ENCODE data around the gene FOXL1. TPM values are rescaled to one million over a fixed set of nuclear protein-coding genes. Genes with fewer than 3 reads are reported as not detected.

Gene FOXL1
- total RNA-seq, 2 donors from 2014 or later, result 2.0 to 4.2 TPM

DNA sequence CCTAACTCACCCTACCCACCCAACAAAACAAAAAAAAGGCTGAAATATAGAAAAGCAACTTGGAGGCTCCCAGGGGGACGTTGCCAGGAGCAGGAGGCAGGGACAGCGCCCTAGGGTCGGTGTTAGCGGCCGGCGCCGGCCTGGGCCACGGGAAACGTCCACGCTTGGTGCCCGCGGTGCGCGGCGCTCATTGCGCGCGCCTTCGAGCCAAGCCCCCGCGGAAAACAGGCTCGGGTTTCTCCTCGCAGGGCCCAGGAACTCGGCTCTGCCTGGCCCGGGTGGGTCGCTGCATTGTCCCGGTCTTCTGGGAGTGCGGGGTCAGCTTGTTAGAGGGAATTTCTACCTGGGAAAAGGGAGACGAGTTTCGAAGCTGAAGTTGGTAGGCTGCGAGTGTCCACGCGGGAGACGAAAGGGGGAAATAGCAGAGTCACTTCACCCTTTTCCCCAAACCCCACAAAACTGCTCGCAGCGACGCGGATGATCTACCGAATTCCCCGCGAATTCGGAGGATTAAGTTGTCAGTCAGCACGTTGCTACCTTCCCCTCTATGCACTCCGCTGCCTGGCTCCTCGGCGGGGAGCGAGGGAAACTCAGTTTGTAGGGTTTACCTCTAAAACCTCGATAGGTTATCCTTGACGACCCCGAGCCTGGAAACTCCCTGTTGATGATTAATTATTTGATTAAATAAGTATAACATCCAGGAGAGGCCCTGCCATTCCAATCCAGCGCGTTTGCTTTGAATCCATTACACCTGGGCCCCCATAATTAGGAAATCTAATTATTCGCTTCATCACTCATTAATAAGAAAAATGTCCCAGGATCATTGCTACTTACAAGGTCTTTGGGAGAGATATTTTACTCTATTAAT lies 12.5 kb upstream of the FOXL1 start:
- ATAC-seq, result no peak
- no peak for DNase-seq
- intact Hi-C loops (cut with DNase I, micrococcal nuclease), result no loop called here

DNA sequence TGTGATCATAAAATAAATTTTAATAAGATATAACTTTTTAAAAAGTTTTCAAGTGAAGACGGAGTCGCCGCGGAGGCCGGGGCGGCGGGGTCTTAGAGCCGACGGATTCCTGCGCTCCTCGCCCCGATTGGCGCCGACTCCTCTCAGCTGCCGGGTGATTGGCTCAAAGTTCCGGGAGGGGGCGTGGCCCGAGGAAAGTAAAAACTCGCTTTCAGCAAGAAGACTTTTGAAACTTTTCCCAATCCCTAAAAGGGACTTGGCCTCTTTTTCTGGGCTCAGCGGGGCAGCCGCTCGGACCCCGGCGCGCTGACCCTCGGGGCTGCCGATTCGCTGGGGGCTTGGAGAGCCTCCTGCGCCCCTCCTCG lies 11.8 kb upstream of the FOXL1 start, which contains the start of gene FOXC2:
Gene FOXC2 (plus strand): TSS at position 229 of the 365 bp plus-strand sequence. CDS start 507 bp downstream, outside the sequence.
- DNase-seq (peak; percentile 50 to 63), ATAC-seq (peak; percentile 39)
- intact Hi-C loops (cut with DNase I, micrococcal nuclease), result no loop called here

DNA sequence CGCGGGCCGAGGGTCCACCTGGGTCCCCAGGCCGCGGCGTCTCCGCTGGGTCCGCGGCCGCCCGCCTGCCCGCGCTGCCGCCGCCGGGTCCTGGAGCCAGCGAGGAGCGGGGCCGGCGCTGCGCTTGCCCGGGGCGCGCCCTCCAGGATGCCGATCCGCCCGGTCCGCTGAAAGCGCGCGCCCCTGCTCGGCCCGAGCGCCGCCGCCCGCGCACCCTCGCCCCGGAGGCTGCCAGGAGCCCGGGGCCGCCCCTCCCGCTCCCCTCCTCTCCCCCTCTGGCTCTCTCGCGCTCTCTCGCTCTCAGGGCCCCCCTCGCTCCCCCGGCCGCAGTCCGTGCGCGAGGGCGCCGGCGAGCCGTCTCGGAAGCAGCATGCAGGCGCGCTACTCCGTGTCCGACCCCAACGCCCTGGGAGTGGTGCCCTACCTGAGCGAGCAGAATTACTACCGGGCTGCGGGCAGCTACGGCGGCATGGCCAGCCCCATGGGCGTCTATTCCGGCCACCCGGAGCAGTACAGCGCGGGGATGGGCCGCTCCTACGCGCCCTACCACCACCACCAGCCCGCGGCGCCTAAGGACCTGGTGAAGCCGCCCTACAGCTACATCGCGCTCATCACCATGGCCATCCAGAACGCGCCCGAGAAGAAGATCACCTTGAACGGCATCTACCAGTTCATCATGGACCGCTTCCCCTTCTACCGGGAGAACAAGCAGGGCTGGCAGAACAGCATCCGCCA lies 11.2 kb upstream of the FOXL1 start:
- no peak for DNase-seq
- ATAC-seq, result no peak
- intact Hi-C loops (cut with DNase I, micrococcal nuclease), result no loop called here

DNA sequence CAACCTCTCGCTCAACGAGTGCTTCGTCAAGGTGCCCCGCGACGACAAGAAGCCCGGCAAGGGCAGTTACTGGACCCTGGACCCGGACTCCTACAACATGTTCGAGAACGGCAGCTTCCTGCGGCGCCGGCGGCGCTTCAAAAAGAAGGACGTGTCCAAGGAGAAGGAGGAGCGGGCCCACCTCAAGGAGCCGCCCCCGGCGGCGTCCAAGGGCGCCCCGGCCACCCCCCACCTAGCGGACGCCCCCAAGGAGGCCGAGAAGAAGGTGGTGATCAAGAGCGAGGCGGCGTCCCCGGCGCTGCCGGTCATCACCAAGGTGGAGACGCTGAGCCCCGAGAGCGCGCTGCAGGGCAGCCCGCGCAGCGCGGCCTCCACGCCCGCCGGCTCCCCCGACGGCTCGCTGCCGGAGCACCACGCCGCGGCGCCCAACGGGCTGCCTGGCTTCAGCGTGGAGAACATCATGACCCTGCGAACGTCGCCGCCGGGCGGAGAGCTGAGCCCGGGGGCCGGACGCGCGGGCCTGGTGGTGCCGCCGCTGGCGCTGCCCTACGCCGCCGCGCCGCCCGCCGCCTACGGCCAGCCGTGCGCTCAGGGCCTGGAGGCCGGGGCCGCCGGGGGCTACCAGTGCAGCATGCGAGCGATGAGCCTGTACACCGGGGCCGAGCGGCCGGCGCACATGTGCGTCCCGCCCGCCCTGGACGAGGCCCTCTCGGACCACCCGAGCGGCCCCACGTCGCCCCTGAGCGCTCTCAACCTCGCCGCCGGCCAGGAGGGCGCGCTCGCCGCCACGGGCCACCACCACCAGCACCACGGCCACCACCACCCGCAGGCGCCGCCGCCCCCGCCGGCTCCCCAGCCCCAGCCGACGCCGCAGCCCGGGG lies 10.4 kb upstream of the FOXL1 start:
- DNase-seq, result no peak
- intact Hi-C loops (cut with DNase I, micrococcal nuclease), result no loop called here
- no peak for ATAC-seq

DNA sequence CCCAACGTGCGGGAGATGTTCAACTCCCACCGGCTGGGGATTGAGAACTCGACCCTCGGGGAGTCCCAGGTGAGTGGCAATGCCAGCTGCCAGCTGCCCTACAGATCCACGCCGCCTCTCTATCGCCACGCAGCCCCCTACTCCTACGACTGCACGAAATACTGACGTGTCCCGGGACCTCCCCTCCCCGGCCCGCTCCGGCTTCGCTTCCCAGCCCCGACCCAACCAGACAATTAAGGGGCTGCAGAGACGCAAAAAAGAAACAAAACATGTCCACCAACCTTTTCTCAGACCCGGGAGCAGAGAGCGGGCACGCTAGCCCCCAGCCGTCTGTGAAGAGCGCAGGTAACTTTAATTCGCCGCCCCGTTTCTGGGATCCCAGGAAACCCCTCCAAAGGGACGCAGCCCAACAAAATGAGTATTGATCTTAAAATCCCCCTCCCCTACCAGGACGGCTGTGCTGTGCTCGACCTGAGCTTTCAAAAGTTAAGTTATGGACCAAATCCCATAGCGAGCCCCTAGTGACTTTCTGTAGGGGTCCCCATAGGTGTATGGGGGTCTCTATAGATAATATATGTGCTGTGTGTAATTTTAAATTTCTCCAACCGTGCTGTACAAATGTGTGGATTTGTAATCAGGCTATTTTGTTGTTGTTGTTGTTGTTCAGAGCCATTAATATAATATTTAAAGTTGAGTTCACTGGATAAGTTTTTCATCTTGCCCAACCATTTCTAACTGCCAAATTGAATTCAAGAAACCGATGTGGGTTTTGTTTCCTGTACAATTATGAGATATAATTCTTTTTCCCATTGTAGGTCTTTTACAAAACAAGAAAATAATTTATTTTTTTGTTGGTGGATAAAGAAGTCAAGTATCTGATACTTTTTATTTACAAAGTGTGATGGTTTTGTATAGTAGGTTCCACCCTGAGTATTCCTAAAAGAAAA lies 9.4 kb upstream of the FOXL1 start:
- no peak for ATAC-seq
- intact Hi-C loops (cut with DNase I, micrococcal nuclease), result no loop called here
- no peak for DNase-seq

DNA sequence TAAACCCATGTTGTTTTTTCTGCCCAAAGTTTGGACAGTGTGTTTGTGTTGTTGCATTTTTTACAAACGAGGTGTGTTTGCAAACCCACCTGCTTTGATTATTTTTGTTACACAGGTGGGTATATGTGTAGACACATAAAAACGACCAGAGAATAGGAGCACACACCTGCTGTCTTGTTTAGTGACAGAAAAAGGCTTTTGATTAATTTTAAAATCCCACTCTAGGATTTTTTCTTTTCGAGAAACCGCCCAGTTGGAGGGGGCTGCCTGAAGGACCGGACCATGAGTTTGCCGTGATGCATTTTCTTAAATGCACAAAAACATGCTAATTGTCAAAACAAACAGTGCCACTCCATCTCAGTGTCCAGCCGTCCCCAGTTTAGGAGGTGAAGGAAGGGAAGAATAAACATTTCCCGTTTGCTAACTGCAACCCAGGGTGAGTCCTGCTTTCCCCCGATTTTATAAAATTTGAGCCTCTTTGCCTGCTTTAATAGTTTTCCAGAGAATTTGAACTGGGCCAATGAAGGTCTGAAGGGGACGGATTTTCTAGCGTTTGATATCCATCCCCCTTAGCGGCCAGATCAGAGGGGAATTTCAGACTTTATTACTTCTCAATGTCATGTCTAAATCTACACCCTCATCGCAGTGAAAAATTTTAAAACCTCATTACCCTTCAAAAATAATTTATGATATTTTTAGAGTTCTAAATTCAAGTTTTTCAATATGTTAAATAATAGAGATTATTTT lies 8.5 kb upstream of the FOXL1 start:
- intact Hi-C loops (cut with DNase I, micrococcal nuclease), result loop anchor here (10.0 kb wide), 2 partner anchors 185 to 705 kb away; no protein-coding TSS in a partner anchor
- ATAC-seq, result no peak
- DNase-seq, result no peak

DNA sequence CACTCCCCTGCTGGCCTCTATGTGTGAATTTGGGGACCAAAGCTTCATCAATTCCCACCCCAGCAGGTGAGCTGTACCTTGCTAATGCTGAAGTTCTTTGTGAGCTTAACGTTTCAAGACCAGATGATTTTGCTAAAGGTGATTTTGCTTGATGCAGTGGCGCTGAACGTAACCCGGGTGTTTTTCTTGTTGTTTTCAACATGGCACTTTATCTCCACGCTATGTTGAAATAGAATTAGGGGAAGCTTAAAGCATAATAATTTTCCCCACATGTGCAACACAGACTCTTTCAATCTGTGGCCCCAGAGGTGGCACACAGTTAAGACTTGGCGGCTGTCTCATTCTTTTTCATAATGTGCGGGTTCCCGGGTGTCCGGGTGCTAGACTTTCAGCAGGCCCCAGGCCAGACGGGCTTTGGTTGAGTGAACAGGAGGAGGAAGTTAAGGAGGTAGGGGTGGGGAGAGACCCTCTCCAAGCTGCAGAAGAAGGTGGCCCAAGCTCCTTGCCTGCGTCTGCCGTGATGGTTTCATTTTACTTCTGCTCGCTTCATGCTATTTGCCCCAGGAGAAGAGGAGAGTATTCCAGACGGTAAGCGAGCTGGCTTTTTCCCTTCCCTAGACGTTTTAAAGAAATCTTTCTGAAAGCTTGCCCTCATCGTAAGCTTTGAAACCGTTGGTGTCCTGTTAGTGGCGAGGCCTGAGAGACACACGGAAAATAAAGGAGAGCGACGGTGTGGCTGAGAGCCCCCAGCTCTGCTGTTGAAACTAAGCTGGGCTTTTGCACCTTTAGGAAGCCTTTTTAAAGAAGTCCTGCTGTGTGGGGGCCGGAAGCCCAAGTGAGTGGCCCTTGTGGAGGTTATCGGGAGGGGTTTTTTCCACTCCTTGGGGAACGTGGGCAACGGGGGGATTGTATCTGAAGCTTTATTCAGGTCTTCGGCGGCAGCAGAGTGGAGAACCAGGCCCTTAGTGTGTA lies 7.5 kb upstream of the FOXL1 start:
- intact Hi-C loops (cut with DNase I, micrococcal nuclease), result loop anchor here (10.0 kb wide), 2 partner anchors 184 to 704 kb away; no protein-coding TSS in a partner anchor
- ATAC-seq (no peak), DNase-seq (no peak)

DNA sequence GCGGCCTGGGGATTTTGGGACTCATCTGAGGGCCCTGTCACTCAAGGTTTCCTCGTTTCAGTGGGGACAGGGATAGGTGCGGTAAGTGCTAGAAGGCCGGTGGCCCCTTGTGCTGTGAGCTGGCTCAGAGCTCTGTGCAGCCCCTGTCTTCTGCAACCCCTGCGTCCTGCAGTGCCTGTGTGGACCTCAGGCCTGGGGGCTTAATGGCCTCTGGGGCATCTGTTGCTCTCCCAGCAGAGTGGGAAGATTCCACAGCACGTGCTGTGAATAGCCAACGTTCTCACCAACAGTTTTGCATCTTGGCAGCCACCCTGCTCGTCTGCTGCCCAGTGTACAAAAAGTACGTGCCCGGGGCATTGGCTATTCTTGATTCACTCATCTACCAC lies 6.8 kb upstream of the FOXL1 start:
- DNase-seq (no peak), ATAC-seq (no peak)
- intact Hi-C loops (cut with DNase I, micrococcal nuclease), result loop anchor here (10.0 kb wide), 2 partner anchors 183 to 703 kb away; no protein-coding TSS in a partner anchor

DNA sequence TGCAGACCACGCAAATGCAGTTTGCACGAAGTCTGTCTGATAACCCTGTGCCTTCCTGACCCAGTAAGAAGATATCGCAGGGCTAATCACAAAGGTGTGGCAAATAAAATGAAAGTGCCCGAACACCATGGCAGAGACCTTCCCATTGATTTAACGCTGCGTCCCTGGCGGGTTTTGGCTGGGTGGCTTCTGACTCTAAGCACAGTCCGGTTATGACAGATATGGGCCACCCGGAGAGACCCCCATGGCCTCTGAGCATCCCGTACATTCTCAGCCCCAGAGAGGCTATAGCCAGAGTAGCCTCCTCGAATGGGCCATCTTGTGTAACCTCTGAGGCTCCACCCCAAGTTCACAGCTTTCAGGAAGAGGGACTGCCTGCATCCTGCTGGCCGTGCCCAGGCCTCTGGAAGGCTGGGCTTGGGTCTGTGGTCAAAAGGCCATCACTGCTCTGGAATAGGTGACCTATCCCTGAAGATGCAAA lies 6.3 kb upstream of the FOXL1 start:
- DNase-seq, result no peak
- intact Hi-C loops (cut with DNase I, micrococcal nuclease), result loop anchor here (10.0 kb wide), 2 partner anchors 183 to 703 kb away; no protein-coding TSS in a partner anchor
- ATAC-seq, result no peak

DNA sequence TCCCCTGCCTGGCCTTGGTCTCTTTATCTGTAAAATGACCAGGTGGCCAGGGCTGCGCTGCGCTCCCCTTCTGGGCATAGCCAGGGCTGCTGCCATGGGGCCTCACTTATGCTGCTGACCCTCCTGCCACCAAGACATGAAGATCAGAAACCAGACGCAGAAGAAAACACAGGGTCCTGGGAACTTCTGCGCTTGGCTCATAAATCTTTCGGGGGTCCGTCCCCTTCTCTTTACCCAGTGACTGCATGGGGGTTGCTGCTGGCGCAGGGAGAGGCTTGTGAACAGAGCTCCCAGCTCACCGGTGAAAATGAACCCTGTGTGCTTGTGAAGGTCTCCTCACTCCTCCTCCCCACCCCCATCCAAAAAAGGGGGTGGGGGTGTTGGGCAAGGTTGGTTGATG lies 5.7 kb upstream of the FOXL1 start:
- ATAC-seq (no peak), DNase-seq (no peak)
- intact Hi-C loops (cut with DNase I, micrococcal nuclease), result loop anchor here (10.0 kb wide), 2 partner anchors 182 to 702 kb away; no protein-coding TSS in a partner anchor

DNA sequence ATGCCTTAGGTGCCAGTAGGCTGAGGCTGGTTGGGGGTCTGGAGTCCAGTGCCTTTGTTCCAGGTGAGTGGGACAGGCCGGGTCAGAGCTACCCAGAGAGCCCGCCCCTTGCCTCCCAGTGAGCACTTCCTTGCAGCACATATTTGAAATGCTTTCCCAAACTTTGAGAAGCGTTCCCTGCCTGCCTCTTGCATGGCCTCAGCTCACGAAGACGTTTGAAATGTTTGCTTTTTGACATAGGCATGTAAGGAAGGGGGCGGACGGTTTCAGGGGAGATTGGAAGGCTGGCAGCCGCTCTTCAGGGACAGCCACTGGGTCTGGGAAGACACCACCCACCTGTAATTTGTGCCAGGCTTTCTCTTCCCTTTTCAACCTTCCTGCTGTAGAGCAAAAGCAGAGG lies 5.1 kb upstream of the FOXL1 start:
- ATAC-seq (no peak), DNase-seq (no peak)
- intact Hi-C loops (cut with DNase I, micrococcal nuclease), result loop anchor here (10.0 kb wide), 2 partner anchors 182 to 702 kb away; no protein-coding TSS in a partner anchor

DNA sequence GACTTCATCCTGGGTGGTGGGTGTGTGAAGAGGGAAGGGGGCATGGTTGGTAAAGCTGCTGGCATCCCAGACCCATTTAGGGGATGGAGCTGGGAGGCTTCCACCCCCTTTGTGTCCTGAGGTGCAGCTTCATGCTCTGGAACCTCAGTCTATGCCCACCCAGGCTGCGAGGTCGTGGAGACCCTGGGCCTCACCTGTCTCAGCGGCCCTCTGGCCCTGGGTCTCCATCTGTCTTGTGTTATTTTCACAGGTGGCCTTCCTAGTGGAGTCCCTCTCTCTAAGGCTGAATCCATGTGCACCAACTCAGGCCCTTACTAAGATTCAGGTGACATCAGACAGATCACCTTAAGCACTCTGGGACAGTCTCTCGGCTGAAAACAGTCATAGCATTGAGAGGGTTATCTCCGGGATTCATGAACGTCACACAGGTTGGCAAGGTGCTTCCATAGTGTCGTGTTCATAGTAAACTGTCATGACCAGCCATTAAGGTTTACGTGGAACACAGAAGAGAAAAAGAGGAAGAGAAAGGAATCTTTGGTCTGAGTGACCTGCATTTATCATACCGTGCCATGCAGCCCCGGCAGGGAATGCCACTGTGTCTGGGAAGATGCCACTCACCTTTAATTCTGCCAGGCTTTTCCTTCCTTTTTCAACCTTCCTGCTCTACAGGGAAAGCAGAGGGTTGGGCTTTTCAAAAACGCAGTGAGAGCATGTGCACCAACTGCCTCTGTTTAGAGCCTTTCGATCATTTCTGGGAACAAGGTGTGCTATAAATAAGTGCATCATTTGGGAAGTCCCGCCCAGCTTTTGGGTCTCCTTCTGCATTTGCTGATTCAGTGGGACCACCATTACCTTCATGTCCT lies 4.5 kb upstream of the FOXL1 start:
- no peak for DNase-seq
- intact Hi-C loops (cut with DNase I, micrococcal nuclease), result loop anchor here (10.0 kb wide), 2 partner anchors 181 to 701 kb away; no protein-coding TSS in a partner anchor
- no peak for ATAC-seq

DNA sequence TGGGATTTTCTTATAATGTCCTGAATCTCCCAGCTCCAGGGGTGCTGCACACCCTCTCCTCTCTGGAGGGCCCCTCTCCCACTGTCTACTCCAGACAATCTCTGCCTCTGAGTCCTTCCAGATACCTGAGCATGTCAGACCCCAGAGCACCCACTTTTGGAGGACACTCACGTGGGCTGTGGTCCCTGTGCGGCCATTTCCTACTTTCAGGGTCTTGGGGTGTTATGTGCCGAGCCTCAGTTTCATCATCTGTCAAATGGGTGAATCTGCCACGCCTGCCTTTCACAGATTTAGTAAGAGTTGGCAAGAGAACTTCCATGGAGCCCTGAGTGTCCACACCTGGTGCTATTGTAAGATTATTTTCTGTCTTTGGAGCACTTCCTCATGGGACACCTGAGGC lies 3.7 kb upstream of the FOXL1 start:
- no peak for DNase-seq
- ATAC-seq, result peak; percentile 63
- intact Hi-C loops (cut with DNase I, micrococcal nuclease), result loop anchor here (10.0 kb wide), 2 partner anchors 180 to 700 kb away; no protein-coding TSS in a partner anchor

DNA sequence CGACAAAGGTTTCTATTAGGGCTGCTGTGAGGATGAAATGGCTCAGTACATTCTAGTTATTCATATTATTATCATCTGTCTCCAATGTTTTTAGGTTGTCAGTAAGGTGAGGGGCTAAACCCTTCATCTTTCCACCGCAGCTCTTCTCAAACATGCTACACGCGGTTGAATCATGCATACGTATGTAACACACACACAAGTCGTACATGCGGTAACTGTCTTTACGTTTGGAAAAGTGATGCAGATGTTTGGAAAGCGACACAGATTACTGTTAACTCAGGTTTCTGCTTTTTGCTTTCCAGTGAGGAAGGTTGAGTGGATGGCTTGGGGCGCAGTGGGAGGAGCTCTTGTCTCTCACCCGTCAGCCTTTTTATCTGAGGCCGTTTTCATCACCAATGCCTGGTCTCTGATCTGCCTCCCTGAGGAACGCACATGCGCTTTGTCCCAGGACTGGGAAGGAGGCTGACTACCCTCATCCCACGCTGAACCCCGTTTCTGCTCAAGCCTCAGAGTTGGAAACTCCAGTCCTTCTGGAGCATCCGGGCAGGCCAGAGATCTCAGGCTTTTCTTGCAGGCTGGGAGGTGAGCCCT lies 3.2 kb upstream of the FOXL1 start:
- intact Hi-C loops (cut with DNase I, micrococcal nuclease), result loop anchor here (10.0 kb wide), 2 partner anchors 180 to 700 kb away; no protein-coding TSS in a partner anchor
- DNase-seq (no peak), ATAC-seq (peak; percentile 7)

Data from left colon (tissue), 2 donors.